ENCODE measurements around the gene ZRANB3. TPM values are rescaled to one million over a fixed set of nuclear protein-coding genes. Genes with fewer than 3 reads are reported as not detected.

Gene ZRANB3
- total RNA-seq, 1 experiment from 2014 or later = 11.3 TPM

DNA sequence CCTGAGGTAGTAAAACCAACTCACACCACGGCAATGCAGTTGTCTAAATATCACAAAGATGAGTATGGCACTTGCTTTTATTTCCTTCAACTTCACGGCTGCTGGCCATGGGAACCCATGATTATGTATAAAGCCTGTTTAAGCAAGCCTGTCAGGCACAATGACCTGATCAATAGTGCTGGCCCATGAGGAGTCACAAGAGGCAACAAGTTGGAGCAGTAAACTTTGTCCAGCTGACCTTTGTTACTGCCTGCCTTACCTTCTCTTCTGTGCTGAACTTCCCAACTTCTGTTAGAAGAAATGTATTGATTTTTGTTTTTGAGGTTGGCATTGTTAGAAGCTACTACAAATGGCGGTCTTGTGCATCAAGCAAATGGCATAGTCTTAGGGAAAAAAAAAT, 327.1 kb downstream of the ZRANB3 start:
- Histone ChIP-seq H4K20me1 (ENCODE audit: insufficient read depth) (no peaks in the 10 kb centered on the region), H3K9me2 (ENCODE audit: insufficient read depth) (no peaks in the 10 kb centered on the region), H3K9me3 (ENCODE audit: insufficient read depth, low read depth) (no peaks in the 10 kb centered on the region), H3K4me1 (replicated peaks; ENCODE audit: insufficient read depth) (no peaks in the 10 kb centered on the region), H3K27me3 (ENCODE audit: insufficient read depth, low read depth) (no peaks in the 10 kb centered on the region), H3K36me3 (ENCODE audit: low read depth) (no peaks in the 10 kb centered on the region), H3F3A (ENCODE audit: insufficient read depth, low read depth) (no peaks in the 10 kb centered on the region), H3K27ac (no peak overlapping the region), H3K4me2 (no peak overlapping the region), H3K79me2 (ENCODE audit: low read depth) (no peaks in the 10 kb centered on the region), H2AFZ (no peak overlapping the region), H3K4me3 (no peak overlapping the region)
- no TSS peak for BruUV-seq (replicated peaks)
- DNase-seq = no peak
- intact Hi-C loops (cut with micrococcal nuclease; ENCODE audit: unreplicated experiment) = no loop called here
- CTCF ChIA-PET = no interaction called here
- TF ChIP-seq EZH2 (IDR thresholded peaks at IDR 0.05; ENCODE audit: low read depth) = no peak
- TF ChIP-seq, protein P1, sequence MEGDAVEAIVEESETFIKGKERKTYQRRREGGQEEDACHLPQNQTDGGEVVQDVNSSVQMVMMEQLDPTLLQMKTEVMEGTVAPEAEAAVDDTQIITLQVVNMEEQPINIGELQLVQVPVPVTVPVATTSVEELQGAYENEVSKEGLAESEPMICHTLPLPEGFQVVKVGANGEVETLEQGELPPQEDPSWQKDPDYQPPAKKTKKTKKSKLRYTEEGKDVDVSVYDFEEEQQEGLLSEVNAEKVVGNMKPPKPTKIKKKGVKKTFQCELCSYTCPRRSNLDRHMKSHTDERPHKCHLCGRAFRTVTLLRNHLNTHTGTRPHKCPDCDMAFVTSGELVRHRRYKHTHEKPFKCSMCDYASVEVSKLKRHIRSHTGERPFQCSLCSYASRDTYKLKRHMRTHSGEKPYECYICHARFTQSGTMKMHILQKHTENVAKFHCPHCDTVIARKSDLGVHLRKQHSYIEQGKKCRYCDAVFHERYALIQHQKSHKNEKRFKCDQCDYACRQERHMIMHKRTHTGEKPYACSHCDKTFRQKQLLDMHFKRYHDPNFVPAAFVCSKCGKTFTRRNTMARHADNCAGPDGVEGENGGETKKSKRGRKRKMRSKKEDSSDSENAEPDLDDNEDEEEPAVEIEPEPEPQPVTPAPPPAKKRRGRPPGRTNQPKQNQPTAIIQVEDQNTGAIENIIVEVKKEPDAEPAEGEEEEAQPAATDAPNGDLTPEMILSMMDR (conservative IDR thresholded peaks at IDR 0.05) = no peak
- POLR2A ChIA-PET (ENCODE audit: unreplicated experiment) = no interaction called here

DNA sequence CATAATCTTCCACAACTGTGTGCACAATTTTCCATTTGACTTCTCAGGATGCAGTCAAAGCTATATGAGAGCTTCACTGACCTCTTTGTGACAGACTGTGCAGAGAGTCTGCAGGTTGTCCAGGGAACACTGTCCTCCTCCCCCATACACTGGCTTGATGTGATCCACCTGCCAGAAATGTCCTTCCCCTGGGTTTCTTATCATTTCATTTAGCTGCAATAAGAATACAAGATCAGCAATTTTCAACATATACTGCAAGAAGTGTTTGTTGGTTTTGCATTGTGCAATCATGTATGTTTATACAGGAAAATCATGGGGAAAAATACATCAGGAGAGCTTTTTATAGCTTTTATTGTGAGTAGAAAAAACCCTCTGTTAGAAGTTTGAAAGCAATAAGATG, 328.3 kb downstream of the ZRANB3 start:
- no peaks in the 10 kb centered on the region for H3K9me3 ChIP-seq (ENCODE audit: insufficient read depth, low read depth)
- no peaks in the 10 kb centered on the region for H3K36me3 ChIP-seq (ENCODE audit: low read depth)
- TF ChIP-seq, protein P1 (conservative IDR thresholded peaks at IDR 0.05) = no peak
- TF ChIP-seq EZH2 (IDR thresholded peaks at IDR 0.05; ENCODE audit: low read depth) = no peak
- H3K4me1 ChIP-seq (replicated peaks; ENCODE audit: insufficient read depth) = no peaks in the 10 kb centered on the region
- no peaks in the 10 kb centered on the region for H3K9me2 ChIP-seq (ENCODE audit: insufficient read depth)
- no peak overlapping the region for H3K4me3 ChIP-seq
- no peak for DNase-seq
- no peak overlapping the region for H3K4me2 ChIP-seq
- H3F3A ChIP-seq (ENCODE audit: insufficient read depth, low read depth) = no peaks in the 10 kb centered on the region
- no peaks in the 10 kb centered on the region for H4K20me1 ChIP-seq (ENCODE audit: insufficient read depth)
- no peak overlapping the region for H2AFZ ChIP-seq
- no TSS peak for BruUV-seq (replicated peaks)
- no peaks in the 10 kb centered on the region for H3K79me2 ChIP-seq (ENCODE audit: low read depth)
- POLR2A ChIA-PET (ENCODE audit: unreplicated experiment) = no interaction called here
- CTCF ChIA-PET = no interaction called here
- intact Hi-C loops (cut with micrococcal nuclease; ENCODE audit: unreplicated experiment) = no loop called here
- no peaks in the 10 kb centered on the region for H3K27me3 ChIP-seq (ENCODE audit: insufficient read depth, low read depth)
- no peak overlapping the region for H3K27ac ChIP-seq

GRCh38 chr2:135198481-135198880, 332.5 kb downstream of the ZRANB3 start:
- no peak for TF ChIP-seq EZH2 (IDR thresholded peaks at IDR 0.05; ENCODE audit: low read depth)
- TF ChIP-seq, protein P1 (conservative IDR thresholded peaks at IDR 0.05) = no peak
- Histone ChIP-seq H3K4me2 (no peak overlapping the region), H3K27ac (no peak overlapping the region), H3K79me2 (ENCODE audit: low read depth) (no peaks in the 10 kb centered on the region), H2AFZ (no peak overlapping the region), H3K4me3 (no peak overlapping the region), H3K9me2 (ENCODE audit: insufficient read depth) (no peaks in the 10 kb centered on the region), H4K20me1 (ENCODE audit: insufficient read depth) (no peaks in the 10 kb centered on the region), H3F3A (ENCODE audit: insufficient read depth, low read depth) (no peaks in the 10 kb centered on the region), H3K4me1 (replicated peaks; ENCODE audit: insufficient read depth) (no peaks in the 10 kb centered on the region), H3K27me3 (ENCODE audit: insufficient read depth, low read depth) (no peaks in the 10 kb centered on the region), H3K36me3 (ENCODE audit: low read depth) (no peaks in the 10 kb centered on the region), H3K9me3 (ENCODE audit: insufficient read depth, low read depth) (no peaks in the 10 kb centered on the region)
- POLR2A ChIA-PET (ENCODE audit: unreplicated experiment) = no interaction called here
- no peak for DNase-seq
- CTCF ChIA-PET = no interaction called here
- intact Hi-C loops (cut with micrococcal nuclease; ENCODE audit: unreplicated experiment) = no loop called here
- no TSS peak for BruUV-seq (replicated peaks)
